Measurements from ENCODE around the gene CDH23. TPM values are rescaled to one million over a fixed set of nuclear protein-coding genes. Genes with fewer than 3 reads are reported as not detected.
A peak's percentile ranks its signal among the peaks of the same experiment; 100 is the strongest.

CDH23 gene
- total and polyA plus RNA-seq, 2 of the 8 experiments (the other 6 are each of a cell fraction or from before 2014, with no cell fraction given): 1.9 to 4.9 TPM

- no peak overlapping the region for H3K4ac ChIP-seq (replicated peaks; ENCODE audit: insufficient read length, low read depth, low read length)
- DNase-seq (ENCODE audit: low read depth in 1 of 2, low spot score in 2 of 2) (no peak), FAIRE-seq (no peak)
- H2BK120ac ChIP-seq (replicated peaks; ENCODE audit: low read depth, low read length): no peak overlapping the region
- H4K5ac ChIP-seq (ENCODE audit: insufficient read length, low read depth, low read length): no peak overlapping the region
- no peak overlapping the region for H4K8ac ChIP-seq (ENCODE audit: extremely low read depth, insufficient read depth, low read length)
- H3K79me2 ChIP-seq (ENCODE audit: control insufficient read depth in 1 of 2, insufficient read depth in 2 of 2, low read length in 2 of 2): no peaks in the 10 kb centered on the region
- H3K56ac ChIP-seq (replicated peaks; ENCODE audit: insufficient read length, low read depth, low read length): no peak overlapping the region
- H3K36me3 ChIP-seq (ENCODE audit: control insufficient read depth in 2 of 4, insufficient read depth in 4 of 4, low read length in 3 of 4): peaks cover under 1 to 14% (median 8%) of the 10 kb centered on the region in 4 experiments; a peak in 6 of 8 replicates
- no peak overlapping the region for H3K27ac ChIP-seq (ENCODE audit: low read depth, low read length)
- H2BK12ac ChIP-seq (ENCODE audit: low read depth, low read length): no peak overlapping the region
- H3K27me3 ChIP-seq (replicated peaks in 1 of 4; ENCODE audit: control insufficient read depth in 3 of 4, extremely low read depth in 1 of 4, insufficient read depth in 3 of 4, low read length in 3 of 4): peaks cover 0 to 1% (median 0%) of the 10 kb centered on the region in 4 experiments; a peak in 1 of 7 replicates
- peaks cover 0 to 3% (median 0%) of the 10 kb centered on the region in 4 experiments; a peak in 2 of 7 replicates for H3K4me1 ChIP-seq (replicated peaks in 1 of 4; ENCODE audit: control insufficient read depth in 3 of 4, insufficient read depth in 4 of 4, low read length in 3 of 4)
- no peak overlapping the region for H3K18ac ChIP-seq (ENCODE audit: extremely low read depth, low read length)
- H3K14ac ChIP-seq (ENCODE audit: insufficient read length): no peak overlapping the region
- no peaks in the 10 kb centered on the region for H3K9me3 ChIP-seq (ENCODE audit: insufficient read depth in 2 of 2, low read depth in 1 of 2, low read length in 1 of 2)
- H4K91ac ChIP-seq (replicated peaks; ENCODE audit: insufficient read length, low read length): no peak overlapping the region
- H2AK5ac ChIP-seq (ENCODE audit: low read depth, low read length): no peak overlapping the region
- POLR2A ChIA-PET (ENCODE audit: partially characterized antibody): interaction anchor here (0.9 to 2.0 kb wide), 3 partner anchors 13 to 61 kb away, joined by 3 to 6 read pairs (median 3); partner anchors contain the start of gene PSAP
- no peak overlapping the region for H2BK15ac ChIP-seq (ENCODE audit: low read length)
- WGBS, 2 experiments (ENCODE audit: extremely low coverage in 1 of 2, insufficient coverage in 1 of 2, insufficient read length in 1 of 2, insufficient replicate concordance in 2 of 2, low coverage in 1 of 2, low lambda C conversion rate in 2 of 2, missing lambda C conversion rate in 1 of 2): 94% methylated on average over 19 of the region's 19 CpGs; no CpG with 5 or more reads in 1 of the 2 experiments
- H2AFZ ChIP-seq (ENCODE audit: low read length): no peak overlapping the region
- no peak overlapping the region for H3K9ac ChIP-seq (replicated peaks in 1 of 4; ENCODE audit: extremely low read depth in 1 of 4, low read depth in 3 of 4, low read length in 3 of 4)
- no peak for TF ChIP-seq POLR2A (IDR thresholded peaks at IDR 0.05; ENCODE audit: control extremely low read depth in 1 of 2, low read depth in 2 of 2, low read length in 2 of 2)
- no peak for TF ChIP-seq SIX5 (IDR thresholded peaks at IDR 0.05; ENCODE audit: low read depth, low read length)
- TF ChIP-seq TAF1 (IDR thresholded peaks at IDR 0.05; ENCODE audit: low read depth, low read length): no peak
- TF ChIP-seq PHF8 (conservative IDR thresholded peaks at IDR 0.05; ENCODE audit: low read depth, low read length): no peak
- TF ChIP-seq CEBPB (IDR thresholded peaks at IDR 0.05; ENCODE audit: low read depth, low read length): no peak
- TF ChIP-seq EZH2 (IDR thresholded peaks at IDR 0.05; ENCODE audit: low read depth, low read length, severe bottlenecking): no peak
- TF ChIP-seq ATF2 (IDR thresholded peaks at IDR 0.05; ENCODE audit: low read length): no peak
- TF ChIP-seq E2F6 (IDR thresholded peaks at IDR 0.05): no peak
- no peak overlapping the region for H2BK5ac ChIP-seq (ENCODE audit: low read depth, low read length)
- CTCF ChIA-PET (ENCODE audit: partially characterized antibody): interaction anchor here (0.7 to 5.2 kb wide), 24 partner anchors 9 to 450 kb away, joined by 3 to 30 read pairs (median 4); partner anchors contain the start of gene VSIR
- H3K23me2 ChIP-seq (ENCODE audit: low read depth, low read length): no peaks in the 10 kb centered on the region
- H3K79me1 ChIP-seq (ENCODE audit: low read depth, low read length): no peaks in the 10 kb centered on the region
- no peak overlapping the region for H3K4me3 ChIP-seq (ENCODE audit: extremely low read depth in 1 of 4, insufficient read depth in 2 of 4, low read depth in 3 of 4, low read length in 4 of 4)
- peaks cover 0 to 5% of the 10 kb centered on the region in 2 experiments for H4K20me1 ChIP-seq (replicated peaks in 1 of 2; ENCODE audit: control insufficient read depth in 1 of 2, insufficient read depth in 2 of 2, low read length in 2 of 2)
- no peak overlapping the region for H3K23ac ChIP-seq (ENCODE audit: insufficient read length)
- H3K4me2 ChIP-seq (ENCODE audit: insufficient read depth in 1 of 2, low read depth in 2 of 2, low read length in 2 of 2): no peak overlapping the region
- H2BK20ac ChIP-seq (ENCODE audit: low read length): 0 out of 2 replicates have a peak overlapping the region, but pooled peaks have one; percentile 48
Measured at GRCh38 chr10:71811351-71811750, 414.6 kb downstream of the CDH23 start.
